HepG2 (cell line): ENCODE results near the gene TMOD3. TPM values are rescaled to one million over a fixed set of nuclear protein-coding genes. Genes with fewer than 3 reads are reported as not detected.
A peak's percentile ranks its signal among the peaks of the same experiment; 100 is the strongest.

ENCODE experiments used
- ATAC-seq: fragments of 200-7000 bp; cut with Tn5 transposase; 3 replicates; pipeline ENCODE4 v1.9.1; 2020; ENCODE audit warnings: mild to moderate bottlenecking, moderate library complexity
- BruUV-seq: library from RNA; stranded (reverse); fragments of 400-500 nt; replicated peaks from 2 replicates; lab custom pipeline; 2021; lab: Mats Ljungman, UMichigan
- CTCF ChIA-PET: fragments of 300-600 bp; formaldehyde crosslinking; extraction: SDS; loops from one replicate; lab custom pipeline; 2021; ENCODE audit warnings: low total read pairs, inconsistent platforms, low intra/inter-chr PET ratio; lab: Yijun Ruan, JAX
- POLR2A ChIA-PET: fragments of 350-600 bp; sonication (Branson Sonifier 250); formaldehyde crosslinking; loops from one replicate; lab custom pipeline; 2020; ENCODE audit warnings: antibody characterized with exemption, inconsistent platforms; lab: Yijun Ruan, JAX
- DNase-seq: peaks from one replicate; pipeline ENCODE4 v3.0.0-alpha.2; 2015; ENCODE audit warnings: low spot score
- FAIRE-seq: peaks from 3 replicates; lab custom pipeline; 2011; peaks lifted over from hg19 to GRCh38; lab: Jason Lieb, UNC
- H2AFZ ChIP-seq: one replicate; pipeline ENCODE4 v1.6.1; 2011; ENCODE audit warnings: low read length, inconsistent platforms
- H3K27ac ChIP-seq: fragments of 300-600 bp; 3 replicates; pipeline ENCODE4 v1.8.0; 2011; ENCODE audit warnings: mixed run types, mild to moderate bottlenecking, mixed read lengths, low read length, inconsistent platforms; ENCODE audit not compliant: insufficient read depth; ENCODE audit errors: extremely low read length
- H3K27me3 ChIP-seq, 2 experiments: fragments of 200-600 bp in 1 of 2; 2 replicates in 1 of 2; 3 replicates in 1 of 2; pipeline versions ENCODE4 v1.6.0 to v1.8.0; 2011; ENCODE audit warnings: low read length in 2 of 2, mild to moderate bottlenecking in 2 of 2, moderate library complexity in 2 of 2, inconsistent platforms in 1 of 2; ENCODE audit not compliant: insufficient read depth in 2 of 2, control insufficient read depth in 1 of 2
- H3K36me3 ChIP-seq, 2 experiments: fragments of 200-600 bp in 1 of 2; replicated peaks in 1 of 2; 2 replicates in 1 of 2; 3 replicates in 1 of 2; pipeline versions ENCODE4 v1.5.1 to v1.8.0; 2011; ENCODE audit warnings: low read length in 2 of 2, inconsistent platforms in 1 of 2; ENCODE audit not compliant: insufficient read depth in 2 of 2, control insufficient read depth in 1 of 2
- H3K4me1 ChIP-seq: 2 replicates; pipeline ENCODE4 v1.5.1; 2012; ENCODE audit warnings: low read length, inconsistent platforms; ENCODE audit not compliant: insufficient read depth
- H3K4me2 ChIP-seq: 2 replicates; pipeline ENCODE4 v1.6.0; 2011; ENCODE audit warnings: low read depth, low read length, inconsistent platforms
- H3K4me3 ChIP-seq, 3 experiments: fragments of 200-600 bp in 1 of 3; sonication (generic), shearing (Covaris generic) in 1 of 3; replicated peaks in 1 of 3; 2 replicates each; pipeline ENCODE4 v1.5.1; 2011 to 2016; ENCODE audit warnings: low read length in 3 of 3, inconsistent platforms in 2 of 3, low read depth in 2 of 3, mild to moderate bottlenecking in 2 of 3, control low read depth in 1 of 3, mixed read lengths in 1 of 3; ENCODE audit not compliant: insufficient read depth in 1 of 3
- H3K79me2 ChIP-seq: one replicate; pipeline ENCODE4 v1.6.1; 2011; ENCODE audit warnings: low read length, inconsistent platforms; ENCODE audit not compliant: insufficient read depth
- H3K9ac ChIP-seq: 2 replicates; pipeline ENCODE4 v1.6.0; 2011; ENCODE audit warnings: mild to moderate bottlenecking, low read depth, low read length, inconsistent platforms; ENCODE audit not compliant: insufficient read depth
- H3K9me3 ChIP-seq: 2 replicates; pipeline ENCODE4 v1.5.1; 2012; ENCODE audit warnings: mild to moderate bottlenecking, low read length
- H4K20me1 ChIP-seq: 2 replicates; pipeline ENCODE4 v1.6.0; 2011; ENCODE audit warnings: inconsistent platforms, mild to moderate bottlenecking, low read length, moderate library complexity; ENCODE audit not compliant: insufficient read depth
- ATF1 ChIP-seq: IDR thresholded peaks from 2 replicates; pipeline ENCODE4 v1.6.1; 2016; ENCODE audit warnings: mild to moderate bottlenecking, control low read depth
- FOXJ3 ChIP-seq: sonication (generic); formaldehyde crosslinking; IDR thresholded peaks from 2 replicates; pipeline ENCODE4 v1.4.0; 2020; ENCODE audit warnings: missing genetic modification reagents, mild to moderate bottlenecking, borderline replicate concordance
- GFI1 ChIP-seq: sonication (generic); formaldehyde crosslinking; IDR thresholded peaks from 2 replicates; pipeline ENCODE4 v1.5.0; 2020; ENCODE audit warnings: missing genetic modification reagents, mild to moderate bottlenecking, borderline replicate concordance
- HNF4A ChIP-seq: sonication (generic); formaldehyde crosslinking; IDR thresholded peaks from 2 replicates; pipeline ENCODE4 v1.4.0; 2020; ENCODE audit warnings: missing genetic modification reagents
- HNF4G ChIP-seq, 2 experiments: sonication (generic) in 1 of 2; formaldehyde crosslinking in 1 of 2; IDR thresholded peaks; 2 replicates each; pipeline versions ENCODE4 v1.4.0 to v1.6.1; 2011 to 2020; ENCODE audit warnings: borderline replicate concordance in 2 of 2, low read depth in 2 of 2, mild to moderate bottlenecking in 2 of 2, low read length in 1 of 2, missing genetic modification reagents in 1 of 2, moderate library complexity in 1 of 2
- KLF15 ChIP-seq: sonication (generic); formaldehyde crosslinking; IDR thresholded peaks from 2 replicates; pipeline ENCODE4 v1.8.1; 2023; ENCODE audit warnings: borderline replicate concordance, mild to moderate bottlenecking, inconsistent platforms, missing genetic modification reagents, mixed read lengths
- NR2F2 ChIP-seq: IDR thresholded peaks from 2 replicates; pipeline ENCODE4 v1.6.1; 2012; ENCODE audit warnings: low read depth, inconsistent platforms, borderline replicate concordance
- RARA ChIP-seq: IDR thresholded peaks from 2 replicates; pipeline ENCODE4 v1.6.1; 2016; ENCODE audit warnings: missing genetic modification reagents, missing compliant biosample characterization
- SATB2 ChIP-seq: sonication (generic); formaldehyde crosslinking; IDR thresholded peaks from 2 replicates; pipeline ENCODE4 v1.5.0; 2020; ENCODE audit warnings: missing genetic modification reagents
- ZNF318 ChIP-seq: sonication (generic); formaldehyde crosslinking; IDR thresholded peaks from 2 replicates; pipeline ENCODE4 v1.4.0; 2020; ENCODE audit warnings: mild to moderate bottlenecking, missing genetic modification reagents
- ZSCAN22 ChIP-seq: sonication (generic); formaldehyde crosslinking; IDR thresholded peaks from 2 replicates; pipeline ENCODE4 v1.4.0; 2020; ENCODE audit warnings: mild to moderate bottlenecking, missing genetic modification reagents
- WGBS: methylation state at CpG from one replicate; pipeline ENCODE4 v1.1.6; 2017; ENCODE audit warnings: low lambda C conversion rate; 5-methylcytosine and 5-hydroxymethylcytosine counted together
- in situ Hi-C: cut with HindIII; loops from 2 replicates; pipeline ENCODE4 v1.10.0; 2017; ENCODE audit warnings: low pct_unique_long_range_greater_than_20kb; ENCODE audit not compliant: extremely low pct_ligation_motif_present
- intact Hi-C: fragments of 100-400 bp; cut with micrococcal nuclease; formaldehyde crosslinking; loops from one replicate; pipeline ENCODE4 v1.10.0; 2022; ENCODE audit not compliant: unreplicated experiment
- polyA plus RNA-seq, 8 experiments: library from polyadenylated mRNA; depleted of rRNA in 3 of 8; stranded (reverse) in 7 of 8; unstranded in 1 of 8; fragments of >200 nt; fragmentation: Illumina TruSeq in 4 of 8; extraction: Trizol in 4 of 8; gene quantifications; 2 replicates each; pipeline versions ENCODE4 v1.2.1 to v1.2.3, GENCODE V29; 2011 to 2016; ENCODE audit warnings: low read depth in 4 of 8, missing spikeins in 1 of 8, mixed read lengths in 1 of 8; ENCODE audit not compliant: insufficient read depth in 1 of 8
- total RNA-seq, 5 experiments: library from RNA; depleted of rRNA; stranded (reverse); fragments of >200 nt; fragmentation: Illumina TruSeq; extraction: Trizol; gene quantifications; 2 replicates each; pipeline ENCODE4 v1.2.3, GENCODE V29; 2016; ENCODE audit warnings: low read depth in 1 of 5

The TMOD3 gene
- total and polyA plus RNA-seq, 2 of the 13 experiments (the other 11 are each of a cell fraction or from before 2014, with no cell fraction given), result 5.1 to 23.2 TPM

- POLR2A ChIA-PET, result no interaction called here
- no peak overlapping the region for H2AFZ ChIP-seq
- peaks cover 16% of the 10 kb centered on the region for H3K4me1 ChIP-seq
Observed at GRCh38 chr15:51816611-51817010, 12.8 kb upstream of the TMOD3 start.

GRCh38 chr15:51818150-51818549, 11.3 kb upstream of the TMOD3 start:
- no peak overlapping the region for H2AFZ ChIP-seq
- TF ChIP-seq SATB2 (CRISPR knock-in tag) (no peak), GFI1 (CRISPR knock-in tag) (no peak), NR2F2 (no peak), ZNF318 (CRISPR knock-in tag) (no peak), ATF1 (CRISPR knock-in tag) (no peak), KLF15 (no peak)
- TF ChIP-seq, all 625 proteins: peak for 0
- H3K9me3 ChIP-seq, result peaks cover 10% of the 10 kb centered on the region
- no peaks in the 10 kb centered on the region for H3K79me2 ChIP-seq
- DNase-seq (no peak), ATAC-seq (no peak), FAIRE-seq (no peak)
- intact Hi-C loops (no loop called here), in situ Hi-C loops (no loop called here)
- no peaks in the 10 kb centered on the region for H4K20me1 ChIP-seq
- no TSS peak for BruUV-seq
- WGBS, result 63% methylated on average over 3 of the region's 3 CpGs
- H3K4me2 ChIP-seq, result no peak overlapping the region
- H3K9ac ChIP-seq, result no peak overlapping the region
- peaks cover 0 to 4% of the 10 kb centered on the region in 2 experiments; a peak in 1 of 5 replicates for H3K27me3 ChIP-seq
- H3K27ac ChIP-seq, result no peak overlapping the region
- no peak overlapping the region for H3K4me3 ChIP-seq
- ChIA-PET POLR2A (no interaction called here), CTCF (no interaction called here)
- H3K36me3 ChIP-seq, result no peaks in the 10 kb centered on the region
- peaks cover 16% of the 10 kb centered on the region for H3K4me1 ChIP-seq

More at GRCh38 chr15:51816611-51817010, 12.8 kb upstream of the TMOD3 start:
- no peaks in the 10 kb centered on the region for H3K36me3 ChIP-seq
- H3K9ac ChIP-seq, result no peak overlapping the region
- no peak for DNase-seq
- peaks cover 7% of the 10 kb centered on the region for H3K9me3 ChIP-seq
- FAIRE-seq, result no peak
- H4K20me1 ChIP-seq, result no peaks in the 10 kb centered on the region
- TF ChIP-seq HNF4G (IDR thresholded peaks at IDR 0.05; ENCODE audit: borderline replicate concordance, low read depth, low read length), result peak; percentile 51; the same call in 1 of the 2 replicates
- TF ChIP-seq HNF4G (CRISPR knock-in tag; IDR thresholded peaks at IDR 0.05; ENCODE audit: borderline replicate concordance, low read depth), result no peak
- TF ChIP-seq FOXJ3 (CRISPR knock-in tag), result 0 out of 2 replicates have a peak, but pooled peaks have one; percentile 15
- TF ChIP-seq HNF4A (CRISPR knock-in tag), result peak; percentile 67
- peak; percentile 82 for TF ChIP-seq RARA
- no peak for TF ChIP-seq ZSCAN22
- no peak overlapping the region for H3K4me3 ChIP-seq
- H3K27me3 ChIP-seq, result peaks cover 0 to 5% of the 10 kb centered on the region in 2 experiments; a peak in 1 of 5 replicates
- no TSS peak for BruUV-seq
- CTCF ChIA-PET, result no interaction called here
- in situ Hi-C loops (no loop called here), intact Hi-C loops (no loop called here)
- H3K4me2 ChIP-seq, result peak overlapping the region; percentile 33; the same call in 1 of the 2 replicates
- no peak overlapping the region for H3K27ac ChIP-seq
- H3K79me2 ChIP-seq, result no peaks in the 10 kb centered on the region
- no peak for ATAC-seq
